Choroid plexus epithelial cell (primary cell): ENCODE data around the gene P2RY6.

Experiments used
- DNase-seq: peaks from one replicate; pipeline ENCODE4 v3.0.0-alpha.2; 2010; ENCODE audit warnings: low read depth
- H3K4me3 ChIP-seq: 2 replicates; pipeline ENCODE4 v1.5.1; 2011; ENCODE audit warnings: low read depth, mild to moderate bottlenecking, control low read depth, low read length, moderate library complexity
- CTCF ChIP-seq: conservative IDR thresholded peaks from 2 replicates; pipeline ENCODE4 v1.5.1; 2011; ENCODE audit warnings: low read depth, mild to moderate bottlenecking, control low read depth, inconsistent platforms, low read length, moderate library complexity

P2RY6 gene

GRCh38 chr11:73271936-73272679 lies at the start of gene P2RY6:
P2RY6 (plus strand) TSS chr11:73272338; CDS start chr11:73296519, 24,181 bp downstream.
- peak; percentile 37 for DNase-seq
- no peak for TF ChIP-seq CTCF

GRCh38 chr11:73223998-73224730 lies 48.0 kb upstream of the P2RY6 start:
- DNase-seq, result no peak
- no peak for TF ChIP-seq CTCF
- H3K4me3 ChIP-seq, result no peak overlapping the region

More at GRCh38 chr11:73271936-73272679, at the start of gene P2RY6:
- no peak within 1 kb of the TSS for H3K4me3 ChIP-seq

- TF ChIP-seq CTCF, result no peak
Measured at GRCh38 chr11:73225001-73225686, 47.0 kb upstream of the P2RY6 start.

GRCh38 chr11:73225851-73226250 lies 46.3 kb upstream of the P2RY6 start:
- DNase-seq, result no peak
- TF ChIP-seq CTCF, result no peak
- H3K4me3 ChIP-seq, result no peak overlapping the region

More at GRCh38 chr11:73225001-73225686, 47.0 kb upstream of the P2RY6 start:
- H3K4me3 ChIP-seq, result no peak overlapping the region
- no peak for DNase-seq

GRCh38 chr11:73226297-73227006 lies 45.7 kb upstream of the P2RY6 start:
- TF ChIP-seq CTCF, result no peak
- no peak overlapping the region for H3K4me3 ChIP-seq
- no peak for DNase-seq

GRCh38 chr11:73227571-73228211 lies 44.4 kb upstream of the P2RY6 start:
- TF ChIP-seq CTCF, result no peak
- H3K4me3 ChIP-seq, result no peak overlapping the region
- DNase-seq, result no peak
